HG03060 (cell line): ENCODE results near the gene DIP2B.
A peak's percentile ranks its signal among the peaks of the same experiment; 100 is the strongest.
"Not testable (repeated sequence)": the region's sequence is repeated elsewhere in the genome, so short reads cannot be mapped to it uniquely, and the experiment has no call there.

Source experiments
- ATAC-seq: cut with Tn5 transposase; IDR thresholded peaks from one replicate; pipeline ENCODE4 v1.9.1; 2021; ENCODE audit warnings: low read depth, moderate number of reproducible peaks; ENCODE audit not compliant: unreplicated experiment

The DIP2B gene

GRCh38 chr12:50763639-50764285 is 259.0 kb downstream of the DIP2B start, which contains the start of gene ATF1:
Gene ATF1, plus strand, starts transcription at chr12:50764101. Its CDS starts 16,045 bp downstream, at chr12:50780146.
- ATAC-seq: peak; percentile 53

GRCh38 chr12:50764286-50765094 is 259.7 kb downstream of the DIP2B start:
- ATAC-seq: peak; percentile 17

GRCh38 chr12:50765095-50765911 is 260.5 kb downstream of the DIP2B start:
- ATAC-seq: peak; percentile 32

GRCh38 chr12:50768391-50768790 is 263.6 kb downstream of the DIP2B start:
- ATAC-seq: no peak

GRCh38 chr12:50768813-50769212 is 264.0 kb downstream of the DIP2B start:
- ATAC-seq: not testable (repeated sequence)

- ATAC-seq: no peak
Observed at GRCh38 chr12:50771409-50771808, 266.6 kb downstream of the DIP2B start.

- ATAC-seq: no peak
Observed at GRCh38 chr12:50772470-50772869, 267.7 kb downstream of the DIP2B start.

GRCh38 chr12:50772877-50773276 is 268.1 kb downstream of the DIP2B start:
- no peak for ATAC-seq

GRCh38 chr12:50775251-50775650 is 270.5 kb downstream of the DIP2B start:
- ATAC-seq: no peak

- no peak for ATAC-seq
Observed at GRCh38 chr12:50776749-50777728, 272.3 kb downstream of the DIP2B start.

- ATAC-seq: no peak
Observed at GRCh38 chr12:50778663-50779590, 274.1 kb downstream of the DIP2B start.

- no peak for ATAC-seq
Observed at GRCh38 chr12:50780013-50780412, 275.2 kb downstream of the DIP2B start.

GRCh38 chr12:50784501-50784900 is 279.7 kb downstream of the DIP2B start:
- no peak for ATAC-seq

- ATAC-seq: no peak
Observed at GRCh38 chr12:50785406-50786001, 280.7 kb downstream of the DIP2B start.

- no peak for ATAC-seq
Observed at GRCh38 chr12:50786498-50787231, 281.9 kb downstream of the DIP2B start.

GRCh38 chr12:50787618-50788017 is 282.8 kb downstream of the DIP2B start:
- no peak for ATAC-seq

- no peak for ATAC-seq
Observed at GRCh38 chr12:50788561-50788960, 283.8 kb downstream of the DIP2B start.

GRCh38 chr12:50790081-50790480 is 285.3 kb downstream of the DIP2B start:
- no peak for ATAC-seq
